Lower leg skin (tissue), 3 donors: ENCODE results near the gene SMAP2.

Source experiments
- POLR2A ChIP-seq, 2 donors: fragments of 450-650 bp; IDR thresholded peaks; one replicate each; pipeline ENCODE4 v1.6.1; 2016 to 2017; ENCODE audit warnings: antibody characterized with exemption in 2 of 2, mild to moderate bottlenecking in 1 of 2, moderate library complexity in 1 of 2
- TF ChIP-seq, protein P1 (sequence below), 3 donors: fragments of 450-650 bp; IDR thresholded peaks; one replicate each; pipeline ENCODE4 v1.5.1; 2016; ENCODE audit warnings: antibody characterized with exemption in 3 of 3, mild to moderate bottlenecking in 3 of 3, moderate library complexity in 2 of 3

DNA sequence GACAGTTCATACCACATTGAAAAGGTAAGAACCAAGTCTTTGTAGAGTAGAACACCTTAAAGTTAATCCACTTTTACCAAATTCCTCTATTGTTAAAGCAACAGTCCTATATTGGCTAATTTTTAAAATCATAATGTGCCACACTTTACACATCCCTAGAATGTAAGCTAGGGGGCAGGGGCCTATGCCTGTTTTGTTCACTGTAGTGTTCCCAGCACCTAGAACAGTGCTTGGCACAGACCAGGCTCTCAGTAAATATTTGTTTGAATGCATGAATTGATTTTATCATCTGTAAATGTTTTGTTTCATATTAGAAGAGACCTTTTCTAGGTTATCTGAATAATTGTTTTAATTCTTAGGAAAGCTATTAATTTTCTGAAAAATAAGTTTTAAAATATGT is 9.1 kb downstream of the SMAP2 start:
- TF ChIP-seq, protein P1, sequence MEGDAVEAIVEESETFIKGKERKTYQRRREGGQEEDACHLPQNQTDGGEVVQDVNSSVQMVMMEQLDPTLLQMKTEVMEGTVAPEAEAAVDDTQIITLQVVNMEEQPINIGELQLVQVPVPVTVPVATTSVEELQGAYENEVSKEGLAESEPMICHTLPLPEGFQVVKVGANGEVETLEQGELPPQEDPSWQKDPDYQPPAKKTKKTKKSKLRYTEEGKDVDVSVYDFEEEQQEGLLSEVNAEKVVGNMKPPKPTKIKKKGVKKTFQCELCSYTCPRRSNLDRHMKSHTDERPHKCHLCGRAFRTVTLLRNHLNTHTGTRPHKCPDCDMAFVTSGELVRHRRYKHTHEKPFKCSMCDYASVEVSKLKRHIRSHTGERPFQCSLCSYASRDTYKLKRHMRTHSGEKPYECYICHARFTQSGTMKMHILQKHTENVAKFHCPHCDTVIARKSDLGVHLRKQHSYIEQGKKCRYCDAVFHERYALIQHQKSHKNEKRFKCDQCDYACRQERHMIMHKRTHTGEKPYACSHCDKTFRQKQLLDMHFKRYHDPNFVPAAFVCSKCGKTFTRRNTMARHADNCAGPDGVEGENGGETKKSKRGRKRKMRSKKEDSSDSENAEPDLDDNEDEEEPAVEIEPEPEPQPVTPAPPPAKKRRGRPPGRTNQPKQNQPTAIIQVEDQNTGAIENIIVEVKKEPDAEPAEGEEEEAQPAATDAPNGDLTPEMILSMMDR (IDR thresholded peaks at IDR 0.05): no peak
- no peak for TF ChIP-seq POLR2A (IDR thresholded peaks at IDR 0.05)
